Measurements from ENCODE around the gene BANK1. TPM values are rescaled to one million over a fixed set of nuclear protein-coding genes. Genes with fewer than 3 reads are reported as not detected.

Gene BANK1
- total RNA-seq, 4 donors from 2014 or later = 0.20 to 22.4 (median 9.4) TPM

DNA sequence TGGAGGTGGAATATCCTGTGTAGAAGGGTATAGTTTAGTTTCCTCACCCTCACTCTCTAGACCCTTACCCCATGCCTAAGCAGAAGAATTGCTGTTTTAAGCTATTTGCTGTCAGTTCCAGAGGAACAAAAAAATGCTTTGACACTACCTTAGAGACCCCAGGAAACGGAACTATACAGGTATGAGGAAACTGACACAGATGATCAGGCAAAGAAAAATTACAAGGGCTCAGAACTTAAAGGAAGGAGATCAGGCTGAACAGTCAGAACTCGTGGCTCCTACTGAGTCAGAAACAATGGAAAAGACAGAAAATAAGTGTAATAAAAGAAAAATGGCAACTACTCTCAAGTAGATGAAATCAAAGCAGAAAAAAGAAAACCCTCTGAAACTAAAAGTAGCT, 65.6 kb downstream of the BANK1 start:
- intact Hi-C loops (cut with DNase I; ENCODE audit: low total_unique reads) (no loop called here), in situ Hi-C loops (cut with MboI; ENCODE audit: low pct_ligation_motif_present in 1 of 4, low pct_unique_long_range_greater_than_20kb in 1 of 4, low sequenced_read_pairs in 3 of 4) (no loop called here)
- DNase-seq = no peak
- Histone ChIP-seq H3K4me1 (no peaks in the 10 kb centered on the region), H3K4me3 (no peak overlapping the region), H3K27me3 (no peaks in the 10 kb centered on the region), H3K9me3 (no peaks in the 10 kb centered on the region), H3K36me3 (no peaks in the 10 kb centered on the region), H3K27ac (no peak overlapping the region)
- no peak for TF ChIP-seq CTCF (IDR thresholded peaks at IDR 0.05)
- no peak for TF ChIP-seq EP300 (IDR thresholded peaks at IDR 0.05; ENCODE audit: low read depth)
- TF ChIP-seq POLR2AphosphoS5 (IDR thresholded peaks at IDR 0.05) = no peak
- TF ChIP-seq POLR2A (IDR thresholded peaks at IDR 0.05) = no peak
- 67 to 84% methylated on average over 2 of the region's 2 CpGs for WGBS, 2 donors (ENCODE audit: low coverage in 1 of 2)

- in situ Hi-C loops (cut with MboI; ENCODE audit: low pct_ligation_motif_present in 1 of 4, low pct_unique_long_range_greater_than_20kb in 1 of 4, low sequenced_read_pairs in 3 of 4) (no loop called here), intact Hi-C loops (cut with DNase I; ENCODE audit: low total_unique reads) (no loop called here)
Observed at GRCh38 chr4:101857176-101857575, 66.6 kb downstream of the BANK1 start.

GRCh38 chr4:101858641-101859040, 68.1 kb downstream of the BANK1 start:
- TF ChIP-seq POLR2AphosphoS5 (IDR thresholded peaks at IDR 0.05) (no peak), EP300 (IDR thresholded peaks at IDR 0.05; ENCODE audit: low read depth) (no peak), POLR2A (IDR thresholded peaks at IDR 0.05) (no peak), CTCF (IDR thresholded peaks at IDR 0.05) (no peak)
- no peak overlapping the region for H3K4me3 ChIP-seq
- DNase-seq = no peak
- in situ Hi-C loops (cut with MboI; ENCODE audit: low pct_ligation_motif_present in 1 of 4, low pct_unique_long_range_greater_than_20kb in 1 of 4, low sequenced_read_pairs in 3 of 4) (no loop called here), intact Hi-C loops (cut with DNase I; ENCODE audit: low total_unique reads) (no loop called here)
- H3K27ac ChIP-seq = no peak overlapping the region
- H3K27me3 ChIP-seq = no peaks in the 10 kb centered on the region
- H3K36me3 ChIP-seq = no peaks in the 10 kb centered on the region
- no peaks in the 10 kb centered on the region for H3K9me3 ChIP-seq
- WGBS, 2 donors (ENCODE audit: low coverage in 1 of 2) = 83 to 85% methylated on average over 4 of the region's 4 CpGs
- H3K4me1 ChIP-seq = no peaks in the 10 kb centered on the region

More at GRCh38 chr4:101857176-101857575, 66.6 kb downstream of the BANK1 start:
- Histone ChIP-seq H3K9me3 (no peaks in the 10 kb centered on the region), H3K36me3 (no peaks in the 10 kb centered on the region), H3K27ac (no peak overlapping the region), H3K4me1 (no peaks in the 10 kb centered on the region), H3K27me3 (no peaks in the 10 kb centered on the region), H3K4me3 (no peak overlapping the region)
- DNase-seq = no peak
- WGBS, 2 donors (ENCODE audit: low coverage in 1 of 2) = 93 to 100% methylated on average over 1 to 2 of the region's 2 CpGs
- TF ChIP-seq CTCF (IDR thresholded peaks at IDR 0.05) (no peak), EP300 (IDR thresholded peaks at IDR 0.05; ENCODE audit: low read depth) (no peak), POLR2AphosphoS5 (IDR thresholded peaks at IDR 0.05) (no peak), POLR2A (IDR thresholded peaks at IDR 0.05) (no peak)

- TF ChIP-seq POLR2AphosphoS5 (IDR thresholded peaks at IDR 0.05) (no peak), EP300 (IDR thresholded peaks at IDR 0.05; ENCODE audit: low read depth) (no peak), CTCF (IDR thresholded peaks at IDR 0.05) (no peak), POLR2A (IDR thresholded peaks at IDR 0.05) (no peak)
- intact Hi-C loops (cut with DNase I; ENCODE audit: low total_unique reads) = no loop called here
- Histone ChIP-seq H3K36me3 (no peaks in the 10 kb centered on the region), H3K4me1 (no peaks in the 10 kb centered on the region), H3K9me3 (no peaks in the 10 kb centered on the region), H3K27ac (no peak overlapping the region), H3K27me3 (no peaks in the 10 kb centered on the region), H3K4me3 (no peak overlapping the region)
- in situ Hi-C loops (cut with MboI; ENCODE audit: low pct_ligation_motif_present in 1 of 4, low pct_unique_long_range_greater_than_20kb in 1 of 4, low sequenced_read_pairs in 3 of 4) = no loop called here
- no peak for DNase-seq
- 87 to 88% methylated on average over 2 of the region's 2 CpGs for WGBS, 2 donors (ENCODE audit: low coverage in 1 of 2)
Observed at GRCh38 chr4:101862595-101862994, 72.1 kb downstream of the BANK1 start.

Data from transverse colon (tissue), 4 donors.